Stimulated activated CD8-positive, alpha-beta memory T cell treated with anti-CD3 and anti-CD28 coated beads, Interleukin-7, amount 100 ng/mL, for 24 hours (primary cell): Measurements from ENCODE around the gene PYCR2.
"Not testable (repeated sequence)": the region's sequence is repeated elsewhere in the genome, so short reads cannot be mapped to it uniquely, and the experiment has no call there.

Source experiments
- DNase-seq: peaks from one replicate; pipeline ENCODE4 v3.0.0-alpha.2; 2020; ENCODE audit warnings: low read depth

The PYCR2 gene

GRCh38 chr1:225923692-225924555 is at the start of gene PYCR2:
TSS of gene PYCR2 (minus strand) at chr1:225924250. CDS start at chr1:225924110, 140 bp downstream.
- DNase-seq, result peak; percentile 86

DNA sequence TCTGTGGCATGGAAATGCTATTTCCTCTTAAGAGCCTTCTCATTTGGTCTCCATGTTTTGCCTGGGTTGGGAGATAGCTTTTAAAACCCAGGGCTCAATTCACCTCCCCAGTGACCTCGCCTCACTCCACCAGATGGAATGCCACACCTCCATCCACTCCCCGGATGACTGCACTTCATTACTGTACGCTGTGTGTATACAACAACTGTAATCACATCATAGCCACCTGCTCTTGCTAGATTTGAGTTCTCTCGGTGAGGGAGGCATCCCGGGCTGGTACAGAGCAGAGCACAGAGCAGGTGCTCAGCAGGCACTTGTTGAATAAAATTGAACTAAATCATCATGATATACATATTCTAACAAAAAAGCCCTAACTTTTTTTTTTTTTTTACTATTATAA is 49.1 kb upstream of the PYCR2 start:
- no peak for DNase-seq

GRCh38 chr1:225972344-225973152 is 48.5 kb upstream of the PYCR2 start:
- no peak for DNase-seq

- not testable (repeated sequence) for DNase-seq
Observed at GRCh38 chr1:225970592-225971157, 46.6 kb upstream of the PYCR2 start.

- not testable (repeated sequence) for DNase-seq
Observed at GRCh38 chr1:225969751-225970150, 45.7 kb upstream of the PYCR2 start.

- no peak for DNase-seq
Observed at GRCh38 chr1:225965231-225965630, 41.2 kb upstream of the PYCR2 start.

DNA sequence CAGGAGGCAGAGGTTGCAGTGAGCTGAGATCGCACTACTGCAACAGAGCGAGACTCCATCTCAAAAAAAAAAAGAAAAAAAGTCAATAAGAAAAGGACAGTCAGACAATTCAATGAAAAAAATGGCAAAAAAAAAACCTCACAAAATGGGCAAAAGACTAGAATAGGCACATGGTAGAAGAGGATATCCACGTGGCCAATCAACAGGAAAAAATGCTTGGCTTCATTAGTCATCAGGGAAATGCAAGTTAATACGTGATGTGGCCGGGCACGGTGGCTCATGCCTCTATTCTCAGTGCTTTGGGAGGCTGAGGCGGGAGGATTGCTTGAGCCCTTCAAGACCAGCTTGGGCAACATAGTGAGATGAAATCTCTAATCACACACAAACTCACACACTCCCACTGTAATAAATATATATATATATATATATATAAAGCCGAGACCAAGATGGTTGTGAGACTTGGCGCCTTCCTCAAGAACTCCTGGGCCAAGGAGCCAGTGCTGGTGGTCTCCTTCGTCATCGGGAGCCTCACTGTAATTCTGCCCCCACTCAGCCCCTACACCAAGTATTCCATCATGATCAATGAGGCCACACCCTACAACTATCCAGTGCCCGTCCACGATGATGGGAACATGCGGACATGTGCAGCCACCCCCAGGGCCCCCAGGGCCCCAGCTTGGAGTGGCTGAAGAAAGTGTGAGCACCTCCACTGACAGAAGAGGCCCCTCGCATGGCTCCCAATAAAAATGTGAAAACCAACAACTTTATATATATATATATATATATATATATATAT is 39.9 kb upstream of the PYCR2 start:
- no peak for DNase-seq

DNA sequence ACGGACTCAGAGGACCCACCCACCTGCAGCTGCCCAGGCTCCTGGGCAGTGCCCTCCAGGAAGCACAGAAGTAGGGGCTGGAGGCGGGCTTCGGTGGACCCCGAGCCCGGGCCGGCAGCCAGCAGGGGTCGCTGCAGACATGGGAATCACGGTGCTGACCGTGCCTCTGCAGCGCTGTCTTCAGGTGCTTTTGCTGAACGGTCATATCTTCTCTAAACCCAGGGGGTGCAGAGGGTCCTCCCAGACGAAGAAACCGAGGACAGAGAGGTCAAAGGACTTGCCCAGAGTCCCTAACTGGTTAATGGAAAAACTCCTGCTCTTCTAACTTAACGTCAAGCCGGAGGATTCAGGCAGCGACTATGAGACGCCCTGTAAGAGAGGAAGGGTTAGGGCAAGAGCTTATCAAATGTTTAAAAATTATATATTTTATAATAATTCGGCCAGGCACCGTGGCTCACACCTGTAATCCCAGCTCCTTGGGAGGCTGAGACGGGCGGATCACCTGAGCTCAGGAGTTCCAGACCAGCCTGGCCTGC is 38.5 kb upstream of the PYCR2 start:
- peak; percentile 56 for DNase-seq

DNA sequence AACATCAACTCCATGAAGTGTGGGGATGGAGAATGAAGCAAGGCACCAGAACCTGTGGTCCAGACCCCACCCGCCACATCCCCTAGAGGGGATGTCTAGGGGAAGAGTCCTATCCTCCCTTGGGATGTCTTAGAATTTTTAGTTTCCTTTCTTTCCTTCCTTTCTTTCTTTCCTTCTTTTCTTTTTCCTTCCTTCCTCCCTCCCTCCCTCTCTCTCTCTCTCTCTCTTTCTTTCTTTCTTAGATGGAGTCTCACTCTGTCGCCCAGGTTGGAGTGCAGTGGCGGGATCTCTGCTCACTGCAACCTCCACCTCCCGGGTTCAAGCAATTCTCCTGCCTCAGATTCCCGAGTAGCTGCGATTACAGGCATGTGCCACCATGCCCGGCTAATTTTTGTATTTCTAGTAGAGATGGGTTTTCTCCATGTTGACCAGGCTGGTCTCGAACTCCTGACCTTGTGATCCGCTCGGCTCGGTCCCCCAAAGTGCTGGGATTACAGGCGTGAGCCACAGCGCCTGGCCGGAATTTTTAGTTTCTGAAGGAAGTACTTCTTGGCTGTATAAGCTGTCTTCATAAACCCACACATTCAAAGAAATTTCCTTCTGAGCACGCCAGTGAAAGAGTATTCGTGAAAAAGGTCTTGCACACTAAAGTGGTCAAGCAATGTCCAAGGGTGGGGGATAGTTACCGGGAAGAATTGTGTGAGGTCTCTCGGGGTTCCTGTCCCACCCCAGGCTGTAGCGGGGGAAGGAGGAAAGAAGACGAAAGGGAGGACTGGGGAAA is 37.8 kb upstream of the PYCR2 start:
- no peak for DNase-seq

DNA sequence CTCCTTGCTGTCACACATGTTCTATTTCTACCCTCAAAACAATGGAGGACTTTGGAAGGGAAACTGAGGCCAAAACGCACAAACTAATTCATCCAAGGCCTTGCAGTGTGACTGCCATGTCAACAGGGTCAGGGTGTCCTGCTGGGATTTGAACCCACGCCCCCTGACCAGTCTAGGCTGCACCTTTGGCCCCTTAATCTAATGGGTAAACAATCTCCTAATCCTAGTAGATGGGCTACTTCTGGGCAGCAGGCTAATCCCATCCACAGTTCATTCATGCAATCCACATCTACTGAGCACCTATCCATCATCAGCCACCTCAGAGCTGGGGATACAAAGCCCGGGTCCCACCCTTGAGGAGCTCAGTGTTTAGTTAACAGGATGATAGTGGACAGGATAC is 34.0 kb upstream of the PYCR2 start:
- no peak for DNase-seq

- no peak for DNase-seq
Observed at GRCh38 chr1:225954753-225955152, 30.7 kb upstream of the PYCR2 start.

- DNase-seq, result no peak
Observed at GRCh38 chr1:225953315-225953714, 29.3 kb upstream of the PYCR2 start.

GRCh38 chr1:225950905-225951497 is 27.0 kb upstream of the PYCR2 start:
- no peak for DNase-seq

- DNase-seq, result no peak
Observed at GRCh38 chr1:225949041-225949440, 25.0 kb upstream of the PYCR2 start.

DNA sequence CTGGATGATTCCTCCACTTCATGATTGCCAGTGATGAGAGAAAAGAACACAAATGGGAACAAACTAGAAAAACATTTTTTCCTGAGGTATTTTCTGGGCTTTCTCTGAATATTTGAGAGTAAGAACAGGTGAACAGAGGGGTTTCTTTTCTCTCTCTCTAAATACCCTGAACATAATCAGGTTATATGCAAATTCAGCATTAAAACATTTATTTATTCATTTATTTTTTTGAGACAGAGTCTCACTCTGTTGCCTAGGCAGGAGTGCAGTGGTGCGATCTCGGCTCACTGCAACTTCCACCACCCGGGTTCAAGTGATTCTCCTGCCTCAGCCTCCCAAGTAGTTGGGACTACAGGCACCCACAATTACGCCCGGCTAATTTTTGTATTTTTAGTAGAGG is 22.8 kb upstream of the PYCR2 start:
- DNase-seq, result no peak

DNA sequence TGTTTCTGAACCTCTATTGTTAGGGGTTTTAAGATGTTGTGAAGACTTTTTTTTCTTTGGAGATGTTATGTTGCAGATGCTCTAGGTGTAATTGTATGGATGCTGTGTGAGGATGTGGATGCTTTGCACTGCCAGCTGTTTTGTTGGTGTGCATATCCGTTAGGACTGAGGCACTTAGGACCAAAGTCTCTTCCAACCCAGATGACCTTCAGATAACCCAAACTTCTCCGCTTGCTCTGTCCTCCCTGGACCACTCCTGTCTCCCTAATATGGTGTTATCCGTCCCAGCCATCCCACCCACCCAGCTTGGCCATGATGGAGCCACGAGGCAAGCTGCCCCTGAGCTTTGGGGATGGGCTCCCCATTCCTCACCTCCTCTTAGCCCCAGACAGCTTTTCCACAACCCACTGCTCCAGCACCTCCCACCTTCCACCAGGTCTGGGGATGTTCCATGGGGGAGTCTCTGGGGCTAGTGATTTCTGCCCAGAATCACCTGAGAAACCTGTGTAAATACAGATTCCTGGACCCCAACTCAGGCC is 22.1 kb upstream of the PYCR2 start:
- no peak for DNase-seq

GRCh38 chr1:225945564-225945963 is 21.5 kb upstream of the PYCR2 start:
- DNase-seq, result no peak

DNA sequence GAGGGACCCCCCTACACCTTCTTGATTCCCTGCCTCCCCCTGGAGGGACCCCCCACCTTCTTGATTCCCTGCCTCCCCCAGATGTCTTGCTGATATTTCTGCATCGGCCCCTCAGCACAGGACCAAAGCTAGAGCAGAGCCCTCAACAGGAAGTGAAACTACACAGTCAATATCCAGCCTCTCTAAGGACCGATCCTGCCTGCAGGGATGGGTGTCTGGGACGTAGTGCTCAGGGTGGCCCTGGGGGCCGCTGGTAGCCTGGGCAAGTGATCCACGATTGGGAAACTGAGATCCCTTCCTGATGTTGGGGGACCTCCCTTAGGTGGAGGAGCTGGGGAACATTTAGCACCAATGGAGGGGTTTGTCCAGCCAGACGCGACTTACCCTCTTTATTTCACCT is 20.9 kb upstream of the PYCR2 start:
- DNase-seq, result no peak

DNA sequence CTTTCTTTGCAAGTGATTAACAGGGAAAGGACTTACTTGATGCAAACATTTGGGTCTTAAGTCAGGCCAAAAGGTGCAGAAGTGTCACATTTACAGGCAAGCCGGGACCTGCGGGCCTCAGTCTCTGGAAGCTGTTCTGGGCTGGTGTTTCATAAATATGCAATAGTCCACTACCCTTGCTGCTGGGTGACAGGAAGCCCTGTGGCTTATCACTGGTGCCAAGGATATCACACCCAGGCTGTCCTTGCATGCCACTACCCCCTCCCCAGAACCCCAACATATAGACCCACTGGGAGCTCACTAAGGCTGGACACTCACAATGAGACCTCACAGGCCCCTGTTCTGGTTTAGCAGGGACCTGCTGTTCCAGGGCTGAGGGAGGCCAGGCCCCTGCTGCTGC is 20.3 kb upstream of the PYCR2 start:
- no peak for DNase-seq

GRCh38 chr1:225943582-225943981 is 19.5 kb upstream of the PYCR2 start:
- DNase-seq, result no peak
